MG63 (cell line): ENCODE data around the gene CCDC102B. TPM values are rescaled to one million over a fixed set of nuclear protein-coding genes. Genes with fewer than 3 reads are reported as not detected.
"Not testable (repeated sequence)": the region's sequence is repeated elsewhere in the genome, so short reads cannot be mapped to it uniquely, and the experiment has no call there.

Experiments
- DNase-seq: peaks from one replicate; pipeline ENCODE4 v3.0.0-alpha.2; 2020
- H3K27me3 ChIP-seq: fragments of 250-450 bp; sonication (Bioruptor Pico); 2 replicates; pipeline ENCODE4 v1.5.1; 2020; ENCODE audit warnings: mild to moderate bottlenecking, moderate library complexity
- H3K36me3 ChIP-seq: fragments of 250-450 bp; sonication (Bioruptor Pico); 2 replicates; pipeline ENCODE4 v1.5.1; 2020; ENCODE audit warnings: mild to moderate bottlenecking, moderate library complexity
- H3K4me3 ChIP-seq: fragments of 250-450 bp; sonication (Bioruptor Pico); 2 replicates; pipeline ENCODE4 v1.5.1; 2020; ENCODE audit warnings: mild to moderate bottlenecking, moderate library complexity
- H3K9me3 ChIP-seq: fragments of 250-450 bp; sonication (Bioruptor Pico); 2 replicates; pipeline ENCODE4 v1.5.1; 2020; ENCODE audit warnings: mild to moderate bottlenecking, moderate library complexity
- total RNA-seq: library from RNA; depleted of rRNA; stranded (reverse); fragments of >200 nt; shearing (Covaris generic); gene quantifications from 2 replicates; pipeline ENCODE4 v1.2.3, GENCODE V29; 2014; ENCODE audit warnings: low replicate concordance; rRNA removed

Gene CCDC102B
- total RNA-seq = 1.6 and 2.2 TPM in 2 replicates

- Histone ChIP-seq H3K4me3 (peak within 1 kb of the TSS; percentile 15), H3K9me3 (no peaks in the 10 kb centered on the region), H3K36me3 (no peaks in the 10 kb centered on the region), H3K27me3 (no peaks in the 10 kb centered on the region)
- peak; percentile 56 for DNase-seq
Measured at GRCh38 chr18:68797871-68798270, at the start of gene CCDC102B. TSS of gene CCDC102B (plus strand) at chr18:68798080. CDS start at chr18:68836764, 38,684 bp downstream.

- no peak for DNase-seq
- Histone ChIP-seq H3K4me3 (no peak overlapping the region), H3K27me3 (no peaks in the 10 kb centered on the region), H3K9me3 (peaks cover 12% of the 10 kb centered on the region; the same call in 1 of the 2 replicates), H3K36me3 (no peaks in the 10 kb centered on the region)
Measured at GRCh38 chr18:68757126-68757525, 40.8 kb upstream of the CCDC102B start.

- Histone ChIP-seq H3K36me3 (no peaks in the 10 kb centered on the region), H3K9me3 (peaks cover 12% of the 10 kb centered on the region; the same call in 1 of the 2 replicates), H3K4me3 (no peak overlapping the region), H3K27me3 (no peaks in the 10 kb centered on the region)
- DNase-seq = no peak
Measured at GRCh38 chr18:68759308-68759707, 38.6 kb upstream of the CCDC102B start.

DNA sequence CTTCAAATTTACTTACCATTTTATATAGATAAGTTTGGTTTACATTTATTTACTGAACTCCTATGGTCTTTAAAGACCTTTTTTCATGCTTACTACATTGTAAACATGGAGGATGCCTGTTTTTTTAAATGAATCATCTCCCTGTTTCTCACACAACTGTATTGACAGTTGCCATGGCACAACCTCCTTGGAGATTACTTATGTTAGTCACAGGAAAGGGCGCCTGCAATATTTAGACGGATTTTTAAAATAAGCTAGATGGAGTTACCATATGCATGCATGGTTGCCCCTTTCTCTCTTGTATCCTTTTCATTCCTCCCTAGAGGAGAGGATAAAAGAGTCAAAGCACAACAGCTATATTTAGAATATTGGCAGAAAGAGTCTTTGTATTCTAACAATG, 34.8 kb upstream of the CCDC102B start:
- DNase-seq = no peak
- no peaks in the 10 kb centered on the region for H3K36me3 ChIP-seq
- H3K9me3 ChIP-seq = peaks cover 12% of the 10 kb centered on the region; the same call in 1 of the 2 replicates
- H3K4me3 ChIP-seq = no peak overlapping the region
- H3K27me3 ChIP-seq = no peaks in the 10 kb centered on the region

- Histone ChIP-seq H3K4me3 (no peak overlapping the region), H3K27me3 (no peaks in the 10 kb centered on the region), H3K36me3 (no peaks in the 10 kb centered on the region), H3K9me3 (peaks cover 10% of the 10 kb centered on the region; the same call in 1 of the 2 replicates)
- DNase-seq = no peak
Measured at GRCh38 chr18:68764016-68764415, 33.9 kb upstream of the CCDC102B start.

DNA sequence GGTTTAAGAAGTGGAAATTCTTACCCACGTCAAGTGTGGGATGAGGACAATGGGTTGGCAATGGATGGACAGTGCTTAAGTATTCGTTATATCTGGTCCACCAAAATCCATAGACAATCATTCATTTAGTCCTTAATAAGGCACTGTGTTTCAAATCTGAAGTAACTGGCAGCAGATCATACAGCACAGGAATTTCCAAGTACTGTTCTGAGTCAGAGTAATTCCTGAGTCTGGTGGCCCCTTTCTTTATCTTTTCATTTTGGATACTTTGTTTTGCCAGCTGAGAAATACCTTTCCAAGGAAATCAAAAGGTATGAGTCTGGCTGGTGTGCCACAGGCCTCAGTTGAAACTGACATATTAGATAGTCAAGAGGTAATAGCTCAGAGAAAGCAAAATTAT, 31.4 kb upstream of the CCDC102B start:
- Histone ChIP-seq H3K9me3 (0 out of 2 replicates have a peak, but pooled peaks cover 2% of the 10 kb centered on the region), H3K36me3 (no peaks in the 10 kb centered on the region), H3K4me3 (no peak overlapping the region), H3K27me3 (no peaks in the 10 kb centered on the region)
- no peak for DNase-seq

DNA sequence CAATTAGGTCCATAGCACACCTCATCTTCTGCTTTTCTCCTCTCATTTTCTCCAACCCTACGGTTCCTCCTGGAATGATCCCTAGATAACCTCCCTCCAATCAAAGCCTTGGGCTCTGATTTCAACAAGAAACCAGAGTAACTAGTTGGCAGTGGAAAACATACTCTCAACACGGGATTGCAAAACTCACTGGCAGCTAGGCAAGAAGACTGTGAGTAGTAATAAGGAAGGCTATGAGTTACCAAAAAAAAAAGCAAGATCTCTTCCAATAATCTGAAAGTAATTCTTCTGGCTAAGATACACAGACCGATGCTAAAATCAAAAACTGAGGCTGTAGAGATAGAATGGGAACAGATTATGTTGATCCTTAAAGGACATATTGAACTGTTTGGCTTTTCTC, 28.4 kb upstream of the CCDC102B start:
- Histone ChIP-seq H3K27me3 (no peaks in the 10 kb centered on the region), H3K36me3 (no peaks in the 10 kb centered on the region), H3K9me3 (0 out of 2 replicates have a peak, but pooled peaks cover 2% of the 10 kb centered on the region), H3K4me3 (no peak overlapping the region)
- peak; percentile 2 for DNase-seq

- Histone ChIP-seq H3K9me3 (0 out of 2 replicates have a peak, but pooled peaks cover 2% of the 10 kb centered on the region), H3K27me3 (no peaks in the 10 kb centered on the region), H3K4me3 (no peak overlapping the region), H3K36me3 (no peaks in the 10 kb centered on the region)
- DNase-seq = no peak
Measured at GRCh38 chr18:68772268-68772667, 25.6 kb upstream of the CCDC102B start.

DNA sequence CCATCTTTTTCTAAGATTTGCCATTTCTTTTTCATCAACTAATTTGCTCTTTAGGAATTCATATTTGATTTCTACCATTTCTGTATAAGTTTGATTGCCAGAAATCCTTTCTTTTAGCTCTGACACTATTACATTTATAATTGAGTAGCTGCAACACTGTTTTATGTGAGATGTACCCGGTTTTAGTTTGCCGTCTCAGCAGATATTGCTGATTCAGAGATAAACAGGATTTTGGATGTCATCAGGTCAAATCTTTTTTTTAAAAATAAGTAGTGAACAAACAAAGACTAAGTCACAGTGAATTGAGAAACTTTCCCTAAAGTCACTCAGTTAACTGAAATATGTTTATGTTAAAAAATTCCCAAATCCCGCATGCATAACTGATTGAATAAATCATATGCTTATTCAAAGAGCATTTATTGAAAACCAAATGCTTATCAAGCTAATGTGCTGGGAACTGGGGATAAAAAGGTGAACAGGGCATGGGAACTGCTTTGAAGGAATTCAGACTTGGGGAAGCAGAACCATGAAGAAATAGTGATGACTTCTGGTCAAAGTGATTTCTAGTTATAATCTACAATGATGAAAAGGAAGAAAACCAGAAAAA, 19.5 kb upstream of the CCDC102B start:
- H3K27me3 ChIP-seq = no peaks in the 10 kb centered on the region
- DNase-seq = no peak
- H3K36me3 ChIP-seq = no peaks in the 10 kb centered on the region
- H3K4me3 ChIP-seq = no peak overlapping the region
- no peaks in the 10 kb centered on the region for H3K9me3 ChIP-seq

GRCh38 chr18:68779169-68779568, 18.7 kb upstream of the CCDC102B start:
- no peak for DNase-seq
- no peaks in the 10 kb centered on the region for H3K9me3 ChIP-seq

GRCh38 chr18:68780802-68781635, 16.9 kb upstream of the CCDC102B start:
- Histone ChIP-seq H3K36me3 (no peaks in the 10 kb centered on the region), H3K9me3 (no peaks in the 10 kb centered on the region), H3K27me3 (no peaks in the 10 kb centered on the region), H3K4me3 (no peak overlapping the region)
- no peak for DNase-seq

More at GRCh38 chr18:68779169-68779568, 18.7 kb upstream of the CCDC102B start:
- H3K27me3 ChIP-seq = no peaks in the 10 kb centered on the region
- H3K4me3 ChIP-seq = no peak overlapping the region
- H3K36me3 ChIP-seq = no peaks in the 10 kb centered on the region

GRCh38 chr18:68783506-68783905, 14.4 kb upstream of the CCDC102B start:
- Histone ChIP-seq H3K4me3 (no peak overlapping the region), H3K36me3 (no peaks in the 10 kb centered on the region), H3K27me3 (no peaks in the 10 kb centered on the region), H3K9me3 (no peaks in the 10 kb centered on the region)
- no peak for DNase-seq

- Histone ChIP-seq H3K36me3 (no peaks in the 10 kb centered on the region), H3K9me3 (no peaks in the 10 kb centered on the region), H3K4me3 (no peak overlapping the region), H3K27me3 (no peaks in the 10 kb centered on the region)
- no peak for DNase-seq
Measured at GRCh38 chr18:68784071-68784470, 13.8 kb upstream of the CCDC102B start.

DNA sequence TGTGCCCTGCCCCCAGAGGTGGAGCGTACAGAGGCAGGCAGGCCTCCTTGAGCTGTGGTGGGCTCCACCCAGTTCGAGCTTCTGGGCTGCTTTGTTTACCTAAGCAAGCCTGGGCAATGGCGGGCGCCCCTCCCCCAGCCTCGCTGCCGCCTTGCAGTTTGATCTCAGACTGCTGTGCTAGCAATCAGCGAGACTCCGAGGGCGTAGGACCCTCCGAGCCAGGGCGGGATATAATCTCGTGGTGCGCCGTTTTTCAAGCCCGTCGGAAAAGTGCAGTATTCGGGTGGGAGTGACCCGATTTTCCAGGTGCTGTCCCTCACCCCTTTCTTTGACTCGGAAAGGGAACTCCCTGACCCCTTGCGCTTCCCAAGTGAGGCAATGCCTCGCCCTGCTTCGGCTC, 7.6 kb upstream of the CCDC102B start:
- not testable (repeated sequence) for DNase-seq, H3K27me3 ChIP-seq

DNA sequence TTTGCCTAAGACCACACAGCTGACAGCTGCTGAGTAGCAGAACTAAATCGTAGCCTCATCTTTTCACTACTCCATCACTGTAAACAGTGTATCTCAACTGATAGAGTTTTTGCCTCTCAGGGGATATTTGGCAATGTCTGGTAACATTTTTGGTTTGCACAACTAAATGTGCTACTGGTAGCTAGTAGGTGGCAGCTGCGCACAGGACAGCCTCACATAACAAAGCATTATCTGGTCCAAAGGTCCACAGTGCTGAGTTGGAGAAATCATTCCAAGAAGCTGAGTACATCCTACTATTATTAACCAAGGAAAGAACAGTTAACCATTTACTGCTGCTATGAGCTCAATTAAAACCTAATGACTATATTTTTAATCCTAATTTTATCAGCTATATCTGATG, 6.1 kb upstream of the CCDC102B start:
- DNase-seq = no peak
- Histone ChIP-seq H3K27me3 (no peaks in the 10 kb centered on the region), H3K4me3 (no peak overlapping the region)

More for the DNA sequence above, 7.6 kb upstream of the CCDC102B start:
- not testable (repeated sequence) for H3K9me3 ChIP-seq, H3K4me3 ChIP-seq, H3K36me3 ChIP-seq

GRCh38 chr18:68793951-68794350, 3.9 kb upstream of the CCDC102B start:
- H3K4me3 ChIP-seq = no peak overlapping the region
- H3K9me3 ChIP-seq = no peaks in the 10 kb centered on the region
- no peak for DNase-seq
- H3K36me3 ChIP-seq = no peaks in the 10 kb centered on the region
- no peaks in the 10 kb centered on the region for H3K27me3 ChIP-seq

More for the DNA sequence above, 6.1 kb upstream of the CCDC102B start:
- no peaks in the 10 kb centered on the region for H3K9me3 ChIP-seq
- H3K36me3 ChIP-seq = no peaks in the 10 kb centered on the region

- Histone ChIP-seq H3K27me3 (no peaks in the 10 kb centered on the region), H3K36me3 (no peaks in the 10 kb centered on the region), H3K9me3 (no peaks in the 10 kb centered on the region), H3K4me3 (peak overlapping the region; percentile 15; the same call in 1 of the 2 replicates)
- peak; percentile 74 for DNase-seq
Measured at GRCh38 chr18:68796936-68797690, 767 bp upstream of the CCDC102B start.
